Measurements from ENCODE around the gene PDP2.
"Not testable (repeated sequence)": the region's sequence is repeated elsewhere in the genome, so short reads cannot be mapped to it uniquely, and the experiment has no call there.

PDP2 gene

GRCh38 chr16:66933776-66934137 lies 53.4 kb downstream of the PDP2 start:
- in situ Hi-C loops (cut with MboI; ENCODE audit: low sequenced_read_pairs): no loop called here

- in situ Hi-C loops (cut with MboI; ENCODE audit: low sequenced_read_pairs): no loop called here
Observed at GRCh38 chr16:66934138-66934838, 54.0 kb downstream of the PDP2 start, which contains the start of gene CIAO2B. Gene CIAO2B, minus strand, starts transcription at chr16:66934402. Its CDS starts 38 bp downstream, at chr16:66934364.

GRCh38 chr16:66934839-66935313 lies 54.6 kb downstream of the PDP2 start:
- in situ Hi-C loops (cut with MboI; ENCODE audit: low sequenced_read_pairs): not testable (repeated sequence)

GRCh38 chr16:66935314-66936011 lies 55.1 kb downstream of the PDP2 start, which contains the start of gene CES2:
Gene CES2, plus strand, starts transcription at chr16:66935516. Its CDS starts 120 bp downstream, at chr16:66935636.
- in situ Hi-C loops (cut with MboI; ENCODE audit: low sequenced_read_pairs): no loop called here

- in situ Hi-C loops (cut with MboI; ENCODE audit: low sequenced_read_pairs): no loop called here
Observed at GRCh38 chr16:66936462-66936861, 56.1 kb downstream of the PDP2 start.

GRCh38 chr16:66936889-66937554 lies 56.7 kb downstream of the PDP2 start:
- in situ Hi-C loops (cut with MboI; ENCODE audit: low sequenced_read_pairs): no loop called here

- in situ Hi-C loops (cut with MboI; ENCODE audit: low sequenced_read_pairs): no loop called here
Observed at GRCh38 chr16:66937725-66938337, 57.5 kb downstream of the PDP2 start.

- in situ Hi-C loops (cut with MboI; ENCODE audit: low sequenced_read_pairs): no loop called here
Observed at GRCh38 chr16:66939366-66939765, 59.1 kb downstream of the PDP2 start.

- in situ Hi-C loops (cut with MboI; ENCODE audit: low sequenced_read_pairs): no loop called here
Observed at GRCh38 chr16:66940236-66940635, 59.9 kb downstream of the PDP2 start.

Measured in HL-60/S4 treated with retinoic acid at 250 ng/mL for 4 days and 3 days (cell line).